Prostate gland (tissue), 2 donors: Measurements from ENCODE around the gene SH2D2A.
"Not testable (repeated sequence)": the region's sequence is repeated elsewhere in the genome, so short reads cannot be mapped to it uniquely, and the experiment has no call there.

Source experiments
- POLR2A ChIP-seq: fragments of 450-650 bp; IDR thresholded peaks from one replicate; pipeline ENCODE4 v1.6.1; 2016; ENCODE audit warnings: antibody characterized with exemption, mild to moderate bottlenecking
- POLR2AphosphoS5 ChIP-seq: sonication (generic); formaldehyde crosslinking; IDR thresholded peaks from one replicate; pipeline ENCODE4 v1.6.1; 2017; ENCODE audit warnings: antibody characterized with exemption
- TF ChIP-seq, protein P1 (sequence below), 4 experiments: fragments of 200-600 bp in 2 of 4; fragments of 450-650 bp in 2 of 4; sonication (generic) in 2 of 4; IDR thresholded peaks; 1 replicate in 3 of 4; 2 replicates in 1 of 4; pipeline ENCODE4 v1.5.1; 2016 to 2019; ENCODE audit warnings: antibody characterized with exemption in 4 of 4, mild to moderate bottlenecking in 2 of 4, moderate library complexity in 2 of 4

DNA sequence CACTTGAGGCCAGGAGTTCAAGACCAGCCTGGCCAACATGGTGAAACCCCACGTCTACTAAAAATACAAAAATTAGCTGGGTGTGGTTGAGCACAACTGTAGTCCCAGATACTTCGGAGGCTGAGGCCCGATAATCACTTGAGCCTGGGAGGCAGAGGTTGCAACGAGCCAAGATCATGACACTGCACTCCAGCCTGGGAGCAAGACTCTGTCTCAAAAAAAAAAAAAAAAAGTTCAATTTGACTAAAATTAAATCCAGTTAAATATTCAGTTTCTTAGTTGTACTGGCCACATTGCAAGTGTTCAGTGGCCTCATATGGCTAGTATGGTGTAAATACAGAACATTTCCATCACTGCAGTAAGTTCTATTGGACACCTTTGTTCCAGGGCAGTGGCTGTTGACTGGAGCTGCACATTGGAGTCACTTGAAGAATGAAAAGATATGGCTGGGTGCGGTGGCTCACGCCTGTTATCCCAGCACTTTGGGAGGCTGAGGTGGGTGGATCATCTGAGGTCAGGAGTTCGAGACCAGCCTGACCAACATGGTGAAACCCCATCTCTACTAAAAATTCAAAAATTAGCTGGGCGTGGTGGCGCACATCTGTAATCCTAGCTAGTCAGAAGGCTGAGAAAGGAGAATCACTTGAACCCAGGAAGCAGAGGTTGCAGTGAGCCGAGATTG lies 58.9 kb downstream of the SH2D2A start:
- TF ChIP-seq, protein P1, sequence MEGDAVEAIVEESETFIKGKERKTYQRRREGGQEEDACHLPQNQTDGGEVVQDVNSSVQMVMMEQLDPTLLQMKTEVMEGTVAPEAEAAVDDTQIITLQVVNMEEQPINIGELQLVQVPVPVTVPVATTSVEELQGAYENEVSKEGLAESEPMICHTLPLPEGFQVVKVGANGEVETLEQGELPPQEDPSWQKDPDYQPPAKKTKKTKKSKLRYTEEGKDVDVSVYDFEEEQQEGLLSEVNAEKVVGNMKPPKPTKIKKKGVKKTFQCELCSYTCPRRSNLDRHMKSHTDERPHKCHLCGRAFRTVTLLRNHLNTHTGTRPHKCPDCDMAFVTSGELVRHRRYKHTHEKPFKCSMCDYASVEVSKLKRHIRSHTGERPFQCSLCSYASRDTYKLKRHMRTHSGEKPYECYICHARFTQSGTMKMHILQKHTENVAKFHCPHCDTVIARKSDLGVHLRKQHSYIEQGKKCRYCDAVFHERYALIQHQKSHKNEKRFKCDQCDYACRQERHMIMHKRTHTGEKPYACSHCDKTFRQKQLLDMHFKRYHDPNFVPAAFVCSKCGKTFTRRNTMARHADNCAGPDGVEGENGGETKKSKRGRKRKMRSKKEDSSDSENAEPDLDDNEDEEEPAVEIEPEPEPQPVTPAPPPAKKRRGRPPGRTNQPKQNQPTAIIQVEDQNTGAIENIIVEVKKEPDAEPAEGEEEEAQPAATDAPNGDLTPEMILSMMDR (IDR thresholded peaks at IDR 0.05) = not testable (repeated sequence)
- not testable (repeated sequence) for TF ChIP-seq POLR2AphosphoS5, POLR2A
